ENCODE data around the gene SHANK1. TPM values are rescaled to one million over a fixed set of nuclear protein-coding genes. Genes with fewer than 3 reads are reported as not detected.

Gene SHANK1
- total and polyA plus RNA-seq, 2 of the 4 experiments (the other 2 are of a cell fraction), result 6.1 to 6.7 TPM

DNA sequence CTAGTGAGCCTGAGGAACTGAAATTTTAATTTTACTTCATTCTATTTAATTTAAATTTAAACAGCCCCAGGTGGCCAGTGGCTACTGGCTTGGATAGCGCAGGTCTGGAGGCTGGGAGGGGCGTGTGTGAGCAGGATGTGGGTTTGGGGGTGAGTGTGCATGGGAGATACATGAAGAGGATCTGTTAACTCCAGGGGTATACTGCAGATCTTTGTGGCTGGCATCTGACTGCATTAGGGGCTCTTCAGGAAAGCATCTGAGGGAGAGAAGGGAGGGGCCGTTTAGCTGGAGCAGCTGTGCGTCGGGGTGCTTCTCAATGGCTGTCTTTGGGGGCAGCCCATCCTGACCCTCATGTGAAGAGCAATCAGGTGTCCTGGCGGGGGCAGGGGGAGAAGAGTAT lies 6.8 kb downstream of the SHANK1 start:
- no peak overlapping the region for H2BK120ac ChIP-seq (ENCODE audit: low read depth, low read length)
- peaks cover 4% of the 10 kb centered on the region for H3K36me3 ChIP-seq (ENCODE audit: control insufficient read depth, insufficient read depth, low read length)
- H3K56ac ChIP-seq (ENCODE audit: extremely low read depth, insufficient read depth, low read length), result no peak overlapping the region
- no peak overlapping the region for H2BK15ac ChIP-seq (ENCODE audit: low read depth, low read length)
- H4K5ac ChIP-seq (ENCODE audit: low read depth, low read length), result no peak overlapping the region
- BruUV-seq (replicated peaks), result no TSS peak
- DNase-seq (no peak), ATAC-seq (ENCODE audit: low read depth) (no peak)
- peaks cover 0 to 6% of the 10 kb centered on the region in 2 experiments; a peak in 1 of 4 replicates for H3K79me1 ChIP-seq (ENCODE audit: low read depth in 1 of 2, low read length in 2 of 2)
- no peak overlapping the region for H3K27ac ChIP-seq (ENCODE audit: insufficient read depth, low read length)
- no peak overlapping the region for H3K4me3 ChIP-seq (ENCODE audit: insufficient read depth, low read depth, low read length)
- no peaks in the 10 kb centered on the region; the same call in 1 of the 2 replicates for H3K9me1 ChIP-seq (ENCODE audit: insufficient read depth, low read length)
- intact Hi-C loops (cut with micrococcal nuclease), result no loop called here
- no peak overlapping the region for H3K4ac ChIP-seq (ENCODE audit: low read depth, low read length)
- no peak overlapping the region for H2BK20ac ChIP-seq (ENCODE audit: low read depth, low read length)
- H4K91ac ChIP-seq (ENCODE audit: insufficient read depth, low read depth, low read length), result no peak overlapping the region
- H3K4me1 ChIP-seq (ENCODE audit: control insufficient read depth, insufficient read depth, low read length), result peaks cover under 1% of the 10 kb centered on the region; the same call in 1 of the 2 replicates
- TF ChIP-seq BHLHE40 (IDR thresholded peaks at IDR 0.05; ENCODE audit: low read depth, low read length) (no peak), POLR2A (IDR thresholded peaks at IDR 0.05; ENCODE audit: low read depth, low read length) (no peak), MAZ (IDR thresholded peaks at IDR 0.05; ENCODE audit: borderline replicate concordance, low read depth, low read length) (no peak), CHD1 (IDR thresholded peaks at IDR 0.05; ENCODE audit: low read depth, low read length) (no peak), RAD21 (IDR thresholded peaks at IDR 0.05; ENCODE audit: low read length) (no peak), FOS (IDR thresholded peaks at IDR 0.05; ENCODE audit: low read depth, low read length) (no peak), NFE2L2 (IDR thresholded peaks at IDR 0.05; ENCODE audit: low read depth, low read length) (no peak)
- TF ChIP-seq, protein P1, sequence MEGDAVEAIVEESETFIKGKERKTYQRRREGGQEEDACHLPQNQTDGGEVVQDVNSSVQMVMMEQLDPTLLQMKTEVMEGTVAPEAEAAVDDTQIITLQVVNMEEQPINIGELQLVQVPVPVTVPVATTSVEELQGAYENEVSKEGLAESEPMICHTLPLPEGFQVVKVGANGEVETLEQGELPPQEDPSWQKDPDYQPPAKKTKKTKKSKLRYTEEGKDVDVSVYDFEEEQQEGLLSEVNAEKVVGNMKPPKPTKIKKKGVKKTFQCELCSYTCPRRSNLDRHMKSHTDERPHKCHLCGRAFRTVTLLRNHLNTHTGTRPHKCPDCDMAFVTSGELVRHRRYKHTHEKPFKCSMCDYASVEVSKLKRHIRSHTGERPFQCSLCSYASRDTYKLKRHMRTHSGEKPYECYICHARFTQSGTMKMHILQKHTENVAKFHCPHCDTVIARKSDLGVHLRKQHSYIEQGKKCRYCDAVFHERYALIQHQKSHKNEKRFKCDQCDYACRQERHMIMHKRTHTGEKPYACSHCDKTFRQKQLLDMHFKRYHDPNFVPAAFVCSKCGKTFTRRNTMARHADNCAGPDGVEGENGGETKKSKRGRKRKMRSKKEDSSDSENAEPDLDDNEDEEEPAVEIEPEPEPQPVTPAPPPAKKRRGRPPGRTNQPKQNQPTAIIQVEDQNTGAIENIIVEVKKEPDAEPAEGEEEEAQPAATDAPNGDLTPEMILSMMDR (conservative IDR thresholded peaks at IDR 0.05; ENCODE audit: low read depth, low read length), result no peak
- TF ChIP-seq, protein P2, sequence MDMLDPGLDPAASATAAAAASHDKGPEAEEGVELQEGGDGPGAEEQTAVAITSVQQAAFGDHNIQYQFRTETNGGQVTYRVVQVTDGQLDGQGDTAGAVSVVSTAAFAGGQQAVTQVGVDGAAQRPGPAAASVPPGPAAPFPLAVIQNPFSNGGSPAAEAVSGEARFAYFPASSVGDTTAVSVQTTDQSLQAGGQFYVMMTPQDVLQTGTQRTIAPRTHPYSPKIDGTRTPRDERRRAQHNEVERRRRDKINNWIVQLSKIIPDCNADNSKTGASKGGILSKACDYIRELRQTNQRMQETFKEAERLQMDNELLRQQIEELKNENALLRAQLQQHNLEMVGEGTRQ (IDR thresholded peaks at IDR 0.05; ENCODE audit: low read depth, low read length), result no peak
- H3K18ac ChIP-seq (ENCODE audit: low read depth, low read length), result no peak overlapping the region
- no peak overlapping the region for H3K4me2 ChIP-seq (ENCODE audit: low read depth, low read length)
- H4K8ac ChIP-seq (ENCODE audit: low read depth in 2 of 2, low read length in 2 of 2), result no peak overlapping the region
- 100% methylated on average over 5 of the region's 6 CpGs; no CpG with 5 or more reads in 1 of the 2 experiments for WGBS, 2 experiments (ENCODE audit: extremely low coverage in 2 of 2, insufficient read length in 1 of 2)
- no peak overlapping the region for H2AFZ ChIP-seq (replicated peaks; ENCODE audit: low read length, poor library complexity)
- no peak overlapping the region for H3K9ac ChIP-seq (ENCODE audit: low read depth, low read length)
- H2AK9ac ChIP-seq (replicated peaks; ENCODE audit: low read depth, low read length, poor library complexity), result no peak overlapping the region
- in situ Hi-C loops (cut with MboI; ENCODE audit: low sequenced_read_pairs), result no loop called here
- no peak overlapping the region for H3K14ac ChIP-seq (replicated peaks; ENCODE audit: low read depth, low read length)
- POLR2A ChIA-PET (ENCODE audit: unreplicated experiment), result no interaction called here
- no peak overlapping the region for H3K23ac ChIP-seq (ENCODE audit: low read depth, low read length)
- dilution Hi-C loops (cut with HindIII; ENCODE audit: low sequenced_read_pairs, unreplicated experiment), result no loop called here
- 0 out of 2 replicates have a peak, but pooled peaks cover 3% of the 10 kb centered on the region for H4K20me1 ChIP-seq (ENCODE audit: insufficient read depth, low read length)
- CTCF ChIA-PET, result interaction anchor here (0.6 to 1.1 kb wide), 2 partner anchors 12 to 53 kb away, joined by 3 to 6 read pairs; no protein-coding TSS in a partner anchor
- no peaks in the 10 kb centered on the region for H3K27me3 ChIP-seq (ENCODE audit: control insufficient read depth, insufficient read depth, low read length)
- H3K9me3 ChIP-seq (ENCODE audit: control insufficient read depth, insufficient read depth, low read length), result no peaks in the 10 kb centered on the region
- H2AK5ac ChIP-seq (ENCODE audit: low read depth, low read length), result no peak overlapping the region
- H2BK5ac ChIP-seq (ENCODE audit: low read depth, low read length, poor library complexity, severe bottlenecking), result no peak overlapping the region
